Thyroid gland (tissue), 4 donors: Measurements from ENCODE around the gene MECR.

ENCODE experiments used
- POLR2A ChIP-seq, 2 donors: fragments of 450-650 bp; IDR thresholded peaks; one replicate each; pipeline ENCODE4 v1.6.1; 2017; ENCODE audit warnings: antibody characterized with exemption in 2 of 2, mild to moderate bottlenecking in 2 of 2, moderate library complexity in 1 of 2
- TF ChIP-seq, protein P1 (sequence below), 6 experiments: fragments of 200-600 bp in 3 of 6; fragments of 450-650 bp in 3 of 6; sonication (generic) in 3 of 6; IDR thresholded peaks; one replicate each; pipeline ENCODE4 v1.5.1; 2016 to 2019; ENCODE audit warnings: antibody characterized with exemption in 6 of 6, mild to moderate bottlenecking in 2 of 6, inconsistent platforms in 1 of 6, moderate library complexity in 1 of 6

DNA sequence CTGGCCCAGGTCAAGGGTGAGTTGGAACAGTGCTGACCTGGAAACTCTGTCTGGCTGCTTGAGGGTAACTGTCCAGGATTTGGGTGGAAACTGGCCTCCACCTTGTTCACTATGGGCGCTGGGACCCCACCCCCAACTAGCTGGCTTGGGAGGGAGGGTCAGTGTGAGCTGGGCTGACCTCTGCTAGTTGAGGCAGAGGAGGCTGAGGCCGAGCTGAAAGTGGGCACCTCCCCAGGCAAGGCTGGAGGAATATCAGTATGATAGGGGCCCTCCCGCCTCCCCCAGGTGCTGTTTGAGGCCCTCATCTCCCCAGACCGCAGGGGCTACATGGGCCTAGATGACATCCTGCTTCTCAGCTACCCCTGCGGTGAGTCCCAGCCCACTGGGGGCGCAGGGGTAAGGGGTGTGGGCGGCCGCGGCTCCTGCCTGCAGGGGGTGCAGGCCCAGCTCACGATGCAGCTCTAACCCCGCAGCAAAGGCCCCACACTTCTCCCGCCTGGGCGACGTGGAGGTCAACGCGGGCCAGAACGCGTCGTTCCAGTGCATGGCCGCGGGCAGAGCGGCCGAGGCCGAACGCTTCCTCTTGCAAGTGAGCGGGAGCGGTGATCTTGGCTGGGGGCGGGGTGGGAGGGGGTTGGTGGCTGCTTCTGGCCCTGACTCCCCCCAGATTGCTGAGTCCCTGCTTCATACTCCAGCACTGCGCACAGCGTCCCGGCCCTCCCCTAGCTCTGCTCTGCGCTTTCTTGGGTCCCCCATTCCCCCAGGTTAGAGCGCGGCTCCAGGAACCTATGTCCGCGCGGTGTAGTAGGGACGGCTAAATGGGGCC, 28.5 kb upstream of the MECR start:
- TF ChIP-seq, protein P1, sequence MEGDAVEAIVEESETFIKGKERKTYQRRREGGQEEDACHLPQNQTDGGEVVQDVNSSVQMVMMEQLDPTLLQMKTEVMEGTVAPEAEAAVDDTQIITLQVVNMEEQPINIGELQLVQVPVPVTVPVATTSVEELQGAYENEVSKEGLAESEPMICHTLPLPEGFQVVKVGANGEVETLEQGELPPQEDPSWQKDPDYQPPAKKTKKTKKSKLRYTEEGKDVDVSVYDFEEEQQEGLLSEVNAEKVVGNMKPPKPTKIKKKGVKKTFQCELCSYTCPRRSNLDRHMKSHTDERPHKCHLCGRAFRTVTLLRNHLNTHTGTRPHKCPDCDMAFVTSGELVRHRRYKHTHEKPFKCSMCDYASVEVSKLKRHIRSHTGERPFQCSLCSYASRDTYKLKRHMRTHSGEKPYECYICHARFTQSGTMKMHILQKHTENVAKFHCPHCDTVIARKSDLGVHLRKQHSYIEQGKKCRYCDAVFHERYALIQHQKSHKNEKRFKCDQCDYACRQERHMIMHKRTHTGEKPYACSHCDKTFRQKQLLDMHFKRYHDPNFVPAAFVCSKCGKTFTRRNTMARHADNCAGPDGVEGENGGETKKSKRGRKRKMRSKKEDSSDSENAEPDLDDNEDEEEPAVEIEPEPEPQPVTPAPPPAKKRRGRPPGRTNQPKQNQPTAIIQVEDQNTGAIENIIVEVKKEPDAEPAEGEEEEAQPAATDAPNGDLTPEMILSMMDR (IDR thresholded peaks at IDR 0.05) = no peak
- TF ChIP-seq POLR2A (IDR thresholded peaks at IDR 0.05) = no peak
